GM23338 (cell line): Measurements from ENCODE around the gene LGALS12. TPM values are rescaled to one million over a fixed set of nuclear protein-coding genes. Genes with fewer than 3 reads are reported as not detected.
"Not testable (repeated sequence)": the region's sequence is repeated elsewhere in the genome, so short reads cannot be mapped to it uniquely, and the experiment has no call there.

ENCODE experiments used
- ATAC-seq: fragments of 200-7000 bp; cut with Tn5 transposase; 3 replicates; pipeline ENCODE4 v1.9.1; 2020
- DNase-seq: peaks from one replicate; pipeline ENCODE4 v3.0.0-alpha.2; 2015; ENCODE audit warnings: low spot score
- H2AFZ ChIP-seq: fragments of 200-600 bp; sonication (generic); 2 replicates; pipeline ENCODE4 v1.8.0; 2016; ENCODE audit warnings: antibody characterized with exemption, mild to moderate bottlenecking, moderate library complexity
- H3F3A ChIP-seq: fragments of 200-600 bp; sonication (generic); replicated peaks from 2 replicates; pipeline ENCODE4 v1.8.0; 2017; ENCODE audit warnings: antibody characterized with exemption, mixed run types, low read depth
- H3K27ac ChIP-seq: fragments of 200-600 bp; sonication (generic); 2 replicates; pipeline ENCODE4 v1.6.1; 2016; ENCODE audit warnings: low read depth
- H3K27me3 ChIP-seq: fragments of 200-600 bp; sonication (generic); 2 replicates; pipeline ENCODE4 v1.8.0; 2016; ENCODE audit warnings: mild to moderate bottlenecking, mixed run types, moderate library complexity; ENCODE audit not compliant: insufficient read depth
- H3K36me3 ChIP-seq: fragments of 200-600 bp; sonication (generic); 2 replicates; pipeline ENCODE4 v1.8.0; 2016; ENCODE audit warnings: mild to moderate bottlenecking; ENCODE audit not compliant: insufficient read depth
- H3K4me1 ChIP-seq: fragments of 200-600 bp; sonication (generic); 2 replicates; pipeline ENCODE4 v1.8.0; 2016; ENCODE audit warnings: mild to moderate bottlenecking, moderate library complexity; ENCODE audit not compliant: insufficient read depth
- H3K4me2 ChIP-seq: fragments of 200-600 bp; sonication (generic); 2 replicates; pipeline ENCODE4 v1.7.1; 2017; ENCODE audit warnings: mixed run types
- H3K4me3 ChIP-seq: fragments of 200-600 bp; sonication (generic); 2 replicates; pipeline ENCODE4 v1.6.1; 2016; ENCODE audit warnings: mixed run types
- H3K79me2 ChIP-seq: fragments of 200-600 bp; sonication (generic); replicated peaks from 2 replicates; pipeline ENCODE4 v1.8.0; 2017; ENCODE audit warnings: mild to moderate bottlenecking; ENCODE audit not compliant: insufficient read depth
- H3K9me2 ChIP-seq: fragments of 200-600 bp; sonication (generic); 2 replicates; pipeline ENCODE4 v1.8.0; 2017; ENCODE audit not compliant: insufficient read depth
- H4K20me1 ChIP-seq: fragments of 200-600 bp; sonication (generic); replicated peaks from 2 replicates; pipeline ENCODE4 v1.8.0; 2017; ENCODE audit warnings: mild to moderate bottlenecking; ENCODE audit not compliant: insufficient read depth
- H3K27ac Mint-ChIP-seq: 2 replicates; pipeline ENCODE4 v1.8.0; 2020; ENCODE audit warnings: inconsistent platforms, mild to moderate bottlenecking, moderate library complexity, mixed read lengths
- H3K27me3 Mint-ChIP-seq: 3 replicates; pipeline ENCODE4 v1.8.0; 2022; ENCODE audit warnings: low read depth, mild to moderate bottlenecking, moderate library complexity, mixed read lengths, inconsistent platforms; ENCODE audit not compliant: insufficient read depth, poor library complexity
- H3K36me3 Mint-ChIP-seq: 3 replicates; pipeline ENCODE4 v1.8.0; 2021; ENCODE audit warnings: low read depth, mild to moderate bottlenecking, inconsistent platforms, moderate library complexity, mixed read lengths
- H3K4me1 Mint-ChIP-seq: 3 replicates; pipeline ENCODE4 v1.8.0; 2020; ENCODE audit warnings: mild to moderate bottlenecking, inconsistent platforms, mixed read lengths
- H3K4me3 Mint-ChIP-seq: 3 replicates; pipeline ENCODE4 v1.8.0; 2021; ENCODE audit warnings: moderate library complexity, mild to moderate bottlenecking, inconsistent platforms, mixed read lengths
- H3K9me3 Mint-ChIP-seq: 3 replicates; pipeline ENCODE4 v1.8.0; 2020; ENCODE audit warnings: moderate library complexity, mild to moderate bottlenecking, inconsistent platforms, mixed read lengths
- REST ChIP-seq: IDR thresholded peaks from one replicate; pipeline ENCODE4 v1.6.1; 2018; ENCODE audit warnings: antibody characterized with exemption; ENCODE audit not compliant: unreplicated experiment
- ZNF114 ChIP-seq: fragments of 250-450 bp; sonication (Bioruptor Pico); IDR thresholded peaks from 2 replicates; pipeline ENCODE4 v1.5.0; 2020; ENCODE audit warnings: mild to moderate bottlenecking, moderate library complexity
- polyA plus RNA-seq: library from polyadenylated mRNA; unstranded; fragments of >200 nt; fragmentation: Nextera tagmentation; extraction: Ambion mirVana; gene quantifications from 2 replicates; pipeline ENCODE4 v1.2.1, GENCODE V29; 2016
- total RNA-seq: library from RNA; depleted of rRNA; stranded (reverse); fragments of >200 nt; shearing (Covaris generic); gene quantifications from 2 replicates; pipeline ENCODE4 v1.2.3, GENCODE V29; 2014

Gene LGALS12
- total and polyA plus RNA-seq, 2 experiments from 2014 or later, result 0.94 to 1.2 TPM

DNA sequence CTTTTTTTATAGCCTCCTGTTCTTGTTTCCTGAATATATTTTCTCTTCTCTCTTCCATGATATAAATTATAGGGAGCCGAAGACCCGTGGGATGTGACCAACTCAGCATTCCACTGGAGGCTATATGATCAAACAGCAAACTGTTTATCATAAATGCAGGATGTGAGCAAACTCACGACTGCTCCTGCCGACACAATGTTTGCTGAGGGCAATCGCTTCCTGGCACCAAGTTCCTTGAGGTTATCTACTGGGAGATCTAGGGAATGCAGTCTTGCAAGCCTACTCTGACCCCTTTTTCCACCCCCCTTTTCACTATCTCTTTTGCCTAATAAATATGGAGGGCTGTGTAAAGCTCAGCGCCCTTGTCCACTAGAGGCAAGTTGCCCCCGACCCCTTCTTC, 17.3 kb downstream of the LGALS12 start (continued):
- TF ChIP-seq REST, result no peak

DNA sequence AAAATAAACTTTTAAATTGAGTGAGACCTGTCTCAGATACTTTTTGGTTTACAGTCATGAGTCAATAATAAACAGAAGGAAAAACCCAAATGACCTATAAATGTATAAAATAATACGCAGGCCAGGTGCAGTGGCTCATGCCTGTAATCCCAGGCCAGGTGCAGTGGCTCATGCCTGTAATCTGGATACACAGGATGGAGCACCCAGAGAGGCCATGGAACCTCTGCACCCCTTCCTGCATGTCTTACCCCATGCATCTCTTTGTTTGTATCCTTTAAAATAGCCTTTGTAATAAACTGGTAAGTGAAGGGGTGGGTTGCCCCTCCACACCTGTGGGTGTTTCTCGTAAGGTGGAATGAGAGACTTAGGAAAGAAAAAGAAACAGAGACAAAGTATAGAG, 21.8 kb downstream of the LGALS12 start:
- H2AFZ ChIP-seq, result no peak overlapping the region
- peaks cover 32% of the 10 kb centered on the region for H3K36me3 Mint-ChIP-seq
- peaks cover 2% of the 10 kb centered on the region for H3K27me3 Mint-ChIP-seq
- H3K79me2 ChIP-seq, result no peaks in the 10 kb centered on the region
- peaks cover 3% of the 10 kb centered on the region for H3K9me2 ChIP-seq
- no peak for TF ChIP-seq ZNF114 (CRISPR knock-in tag)
- H3K9me3 Mint-ChIP-seq, result peaks cover 40% of the 10 kb centered on the region
- no peak overlapping the region for H3K4me3 Mint-ChIP-seq
- H3K4me1 Mint-ChIP-seq, result peaks cover 40% of the 10 kb centered on the region
- no peaks in the 10 kb centered on the region for H4K20me1 ChIP-seq
- H3K36me3 ChIP-seq, result peaks cover 19% of the 10 kb centered on the region
- peaks cover 32% of the 10 kb centered on the region for H3K4me1 ChIP-seq
- peak overlapping the region; percentile 100 for H3K27ac ChIP-seq
- no peak overlapping the region for H3K27ac Mint-ChIP-seq
- peak overlapping the region; percentile 17 for H3K4me3 ChIP-seq
- peak overlapping the region; percentile 63 for H3K4me2 ChIP-seq
- H3F3A ChIP-seq, result peaks cover 13% of the 10 kb centered on the region
- no peaks in the 10 kb centered on the region for H3K27me3 ChIP-seq
- ATAC-seq (peak; percentile 7; the same call in 1 of the 3 replicates), DNase-seq (no peak)

DNA sequence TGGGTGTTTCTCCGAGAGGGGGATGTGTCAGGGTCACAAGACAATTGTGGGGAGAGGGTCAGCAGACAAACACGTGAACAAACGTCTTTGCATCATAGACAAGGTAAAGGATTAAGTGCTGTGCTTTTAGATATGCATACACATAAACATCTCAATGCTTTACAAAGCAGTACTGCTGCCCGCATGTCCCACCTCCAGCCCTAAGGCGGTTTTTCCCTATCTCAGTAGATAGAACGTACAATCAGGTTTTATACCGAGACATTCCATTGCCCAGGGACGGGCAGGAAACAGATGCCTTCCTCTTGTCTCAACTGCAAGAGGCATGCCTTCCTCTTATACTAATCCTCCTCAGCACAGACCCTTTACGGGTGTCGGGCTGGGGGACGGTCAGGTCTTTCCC, 22.3 kb downstream of the LGALS12 start:
- H3K36me3 ChIP-seq, result peaks cover 14% of the 10 kb centered on the region
- H3K9me2 ChIP-seq, H3K4me3 Mint-ChIP-seq, H2AFZ ChIP-seq, H3K4me3 ChIP-seq, H3K4me2 ChIP-seq, H4K20me1 ChIP-seq, H3K27me3 ChIP-seq, H3K27ac Mint-ChIP-seq, ATAC-seq, H3K79me2 ChIP-seq, H3K27me3 Mint-ChIP-seq, DNase-seq: not testable (repeated sequence)
- peaks cover 36% of the 10 kb centered on the region for H3K9me3 Mint-ChIP-seq
- peaks cover 31% of the 10 kb centered on the region for H3K36me3 Mint-ChIP-seq
- H3F3A ChIP-seq, result peaks cover 16% of the 10 kb centered on the region
- peaks cover 37% of the 10 kb centered on the region for H3K4me1 ChIP-seq
- H3K27ac ChIP-seq, result peak overlapping the region; percentile 100
- H3K4me1 Mint-ChIP-seq, result peaks cover 44% of the 10 kb centered on the region

- Histone ChIP-seq H3K4me3 (peak overlapping the region; percentile 43), H3F3A (peaks cover 21% of the 10 kb centered on the region), H3K4me2 (peak overlapping the region; percentile 79), H3K27ac (peak overlapping the region; percentile 99), H3K4me1 (peaks cover 40% of the 10 kb centered on the region)
- H3K27me3 Mint-ChIP-seq, ATAC-seq, H3K79me2 ChIP-seq, H3K36me3 ChIP-seq, H3K27me3 ChIP-seq, DNase-seq, H4K20me1 ChIP-seq, H3K9me2 ChIP-seq, H2AFZ ChIP-seq: not testable (repeated sequence)
- H3K4me1 Mint-ChIP-seq, result peaks cover 51% of the 10 kb centered on the region
- H3K36me3 Mint-ChIP-seq, result peaks cover 24% of the 10 kb centered on the region
- peak overlapping the region; percentile 30; the same call in 1 of the 3 replicates for H3K4me3 Mint-ChIP-seq
- peak overlapping the region; percentile 87 for H3K27ac Mint-ChIP-seq
- peaks cover 30% of the 10 kb centered on the region for H3K9me3 Mint-ChIP-seq
Measured at GRCh38 chr11:63528729-63529278, 22.9 kb downstream of the LGALS12 start.
